Right lobe of liver (tissue), 6 donors: ENCODE data around the gene PHGDH. TPM values are rescaled to one million over a fixed set of nuclear protein-coding genes. Genes with fewer than 3 reads are reported as not detected.

Experiments
- ATAC-seq, 4 donors: fragments of 200-7000 bp; cut with Tn5 transposase; one replicate each; pipeline ENCODE4 v1.9.1; 2020; ENCODE audit warnings: mild to moderate bottlenecking in 4 of 4, moderate library complexity in 4 of 4
- DNase-seq, 3 donors: peaks; one replicate each; pipeline ENCODE4 v3.0.0-alpha.2; 2020
- H3K27ac ChIP-seq, 3 donors: fragments of 200-600 bp; one replicate each; pipeline ENCODE4 v1.8.0; 2022
- H3K27me3 ChIP-seq, 2 donors: fragments of 200-600 bp; one replicate each; pipeline ENCODE4 v1.8.0; 2022
- H3K36me3 ChIP-seq, 4 donors: fragments of 200-600 bp; sonication (generic) in 1 of 4; one replicate each; pipeline versions ENCODE4 v1.5.1 to v1.8.0; 2017 to 2022; ENCODE audit warnings: control low read depth in 1 of 4
- H3K4me1 ChIP-seq, 4 donors: fragments of 200-600 bp; sonication (generic) in 1 of 4; one replicate each; pipeline versions ENCODE4 v1.5.1 to v1.8.0; 2017 to 2022; ENCODE audit warnings: control low read depth in 1 of 4
- H3K4me3 ChIP-seq, 3 donors: fragments of 200-600 bp; one replicate each; pipeline ENCODE4 v1.8.0; 2022
- H3K9me3 ChIP-seq, 4 donors: fragments of 200-600 bp; sonication (generic) in 1 of 4; one replicate each; pipeline versions ENCODE4 v1.5.1 to v1.8.0; 2017 to 2022; ENCODE audit warnings: control low read depth in 1 of 4
- POLR2A ChIP-seq: fragments of 450-650 bp; IDR thresholded peaks from one replicate; pipeline ENCODE4 v1.6.1; 2017; ENCODE audit warnings: antibody characterized with exemption, mild to moderate bottlenecking
- WGBS: methylation state at CpG from one replicate; pipeline ENCODE4 v1.1.6; 2018; ENCODE audit warnings: low coverage, low lambda C conversion rate; ENCODE audit not compliant: insufficient coverage; ENCODE audit errors: missing lambda C conversion rate; 5-methylcytosine and 5-hydroxymethylcytosine counted together
- intact Hi-C, 2 donors: fragments of 100-400 bp; cut with DNase I; formaldehyde crosslinking; loops; one replicate each; pipeline versions ENCODE4 v1.11.2 to v1.14.1; 2022
- total RNA-seq, 6 experiments: library from RNA; depleted of rRNA in 2 of 6; stranded (reverse); fragments of >200 nt in 2 of 6; fragmentation: NEBNext Ultra II Directional in 3 of 6; extraction: Animal tissue kit (Norgen Biotek cat#: 25700) in 3 of 6; gene quantifications; one replicate each; pipeline versions ENCODE4 v1.1.0 to v1.2.4, GENCODE V29; 2016 to 2023
- TF ChIP-seq, protein P1 (sequence below), 4 donors: fragments of 200-600 bp in 3 of 4; fragments of 450-650 bp in 1 of 4; IDR thresholded peaks; one replicate each; pipeline versions ENCODE4 v1.5.1 to v1.8.0; 2016 to 2022; ENCODE audit warnings: antibody characterized with exemption in 4 of 4, mild to moderate bottlenecking in 2 of 4
- donor health status: DM: no; HTN: yes; CAD: no.
- donor health status: DM: no; HTN: no; CAD: no.
- donor health status: DM: no; HTN: no; CAD: no.
- donor health status: DM: no; HTN: yes; CAD: no.
- donor health status: DM: no; HTN: yes; CAD: no.

PHGDH gene
- total RNA-seq, 6 experiments from 2014 or later, result 51.2 to 151 (median 74.0) TPM

DNA sequence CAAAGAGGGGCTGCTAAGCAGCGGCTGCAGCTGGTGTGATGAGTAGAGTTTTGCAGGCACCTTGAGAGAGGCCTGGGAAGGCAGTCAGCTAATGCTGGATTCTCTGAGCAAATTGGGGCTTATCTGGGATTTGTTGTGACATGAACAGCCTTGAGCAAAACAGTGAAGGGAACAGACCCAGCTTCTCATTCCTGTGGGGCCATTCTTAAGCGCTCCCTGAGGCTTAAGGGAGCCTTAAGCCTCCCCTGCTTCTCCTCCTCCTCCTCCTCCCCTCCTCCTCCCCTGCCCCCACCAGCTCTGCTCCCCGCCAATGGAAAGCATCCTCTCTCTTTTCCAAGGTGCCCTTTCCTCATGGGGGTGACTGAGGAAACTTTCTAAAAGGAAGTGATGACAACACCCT is 35.7 kb downstream of the PHGDH start:
- Histone ChIP-seq H3K36me3 (peaks cover 0 to 48% (median 15%) of the 10 kb centered on the region in 4 donors), H3K4me1 (peaks cover 0 to 52% (median 14%) of the 10 kb centered on the region in 4 donors), H3K27ac (peak overlapping the region in 1 of 3 donors; percentile 47), H3K27me3 (no peaks in the 10 kb centered on the region), H3K9me3 (no peaks in the 10 kb centered on the region), H3K4me3 (no peak overlapping the region)
- DNase-seq (no peak), ATAC-seq (no peak)
- WGBS, result 80% methylated on average over 2 of the region's 3 CpGs
- intact Hi-C loops, result loop anchor here in 1 of 2 donors (10.0 kb wide), 1 partner anchor 127 kb away; no protein-coding TSS in a partner anchor
- no peak for TF ChIP-seq POLR2A
- TF ChIP-seq, protein P1, sequence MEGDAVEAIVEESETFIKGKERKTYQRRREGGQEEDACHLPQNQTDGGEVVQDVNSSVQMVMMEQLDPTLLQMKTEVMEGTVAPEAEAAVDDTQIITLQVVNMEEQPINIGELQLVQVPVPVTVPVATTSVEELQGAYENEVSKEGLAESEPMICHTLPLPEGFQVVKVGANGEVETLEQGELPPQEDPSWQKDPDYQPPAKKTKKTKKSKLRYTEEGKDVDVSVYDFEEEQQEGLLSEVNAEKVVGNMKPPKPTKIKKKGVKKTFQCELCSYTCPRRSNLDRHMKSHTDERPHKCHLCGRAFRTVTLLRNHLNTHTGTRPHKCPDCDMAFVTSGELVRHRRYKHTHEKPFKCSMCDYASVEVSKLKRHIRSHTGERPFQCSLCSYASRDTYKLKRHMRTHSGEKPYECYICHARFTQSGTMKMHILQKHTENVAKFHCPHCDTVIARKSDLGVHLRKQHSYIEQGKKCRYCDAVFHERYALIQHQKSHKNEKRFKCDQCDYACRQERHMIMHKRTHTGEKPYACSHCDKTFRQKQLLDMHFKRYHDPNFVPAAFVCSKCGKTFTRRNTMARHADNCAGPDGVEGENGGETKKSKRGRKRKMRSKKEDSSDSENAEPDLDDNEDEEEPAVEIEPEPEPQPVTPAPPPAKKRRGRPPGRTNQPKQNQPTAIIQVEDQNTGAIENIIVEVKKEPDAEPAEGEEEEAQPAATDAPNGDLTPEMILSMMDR (IDR thresholded peaks at IDR 0.05), result no peak

DNA sequence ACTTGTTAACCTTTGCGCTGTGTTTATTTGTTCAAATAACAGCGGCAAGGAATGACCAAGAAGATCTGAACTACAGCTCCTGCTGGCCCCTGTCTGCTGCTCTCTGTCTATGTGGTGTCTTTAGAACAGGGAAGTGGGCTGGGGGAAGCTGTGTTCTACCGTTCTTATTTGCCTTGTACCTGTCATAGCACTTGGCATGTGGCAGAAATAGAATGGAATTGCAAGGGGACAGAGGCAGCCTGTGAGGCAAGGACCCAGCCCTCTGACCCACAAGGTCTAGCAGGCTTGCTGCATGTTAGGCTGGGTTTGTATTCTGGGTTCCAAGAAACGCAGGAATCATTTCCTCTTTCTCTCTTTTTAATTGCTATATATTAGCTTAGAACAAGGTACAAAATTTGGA is 36.3 kb downstream of the PHGDH start:
- DNase-seq (no peak), ATAC-seq (no peak)
- intact Hi-C loops, result loop anchor here in 1 of 2 donors (10.0 kb wide), 1 partner anchor 127 kb away; no protein-coding TSS in a partner anchor
- Histone ChIP-seq H3K27ac (peak overlapping the region in 1 of 3 donors; percentile 47), H3K4me3 (no peak overlapping the region), H3K36me3 (peaks cover 0 to 53% (median 18%) of the 10 kb centered on the region in 4 donors), H3K4me1 (peaks cover 0 to 46% (median 12%) of the 10 kb centered on the region in 4 donors), H3K27me3 (no peaks in the 10 kb centered on the region), H3K9me3 (no peaks in the 10 kb centered on the region)
- TF ChIP-seq POLR2A, result no peak
- TF ChIP-seq, protein P1 (IDR thresholded peaks at IDR 0.05), result no peak
- WGBS, result 39% methylated on average over 4 of the region's 4 CpGs

DNA sequence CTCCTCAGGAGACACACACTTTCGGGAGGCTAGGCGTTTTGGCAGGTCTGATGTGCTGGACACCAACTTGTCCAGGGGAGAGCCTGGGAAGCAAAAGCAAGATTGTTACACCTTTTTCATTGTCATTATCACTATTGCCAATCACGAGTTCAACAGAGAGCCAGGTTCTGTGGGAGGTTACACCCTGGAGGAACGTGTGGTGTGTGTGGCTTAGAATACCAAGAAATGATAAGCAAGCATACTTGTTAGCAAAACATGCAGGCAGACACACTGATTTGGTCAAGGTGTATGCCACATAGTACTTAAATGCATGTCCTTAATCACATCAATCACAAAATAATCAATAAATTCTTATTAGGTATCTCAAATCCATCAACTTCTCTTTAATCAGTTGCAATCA is 40.9 kb downstream of the PHGDH start:
- no peak for ATAC-seq
- WGBS, result 67% methylated on average over 4 of the region's 4 CpGs
- H3K4me1 ChIP-seq, result peaks cover 0 to 11% (median 0%) of the 10 kb centered on the region in 4 donors
- intact Hi-C loops, result no loop called here
- no peak overlapping the region for H3K4me3 ChIP-seq
- no peaks in the 10 kb centered on the region for H3K9me3 ChIP-seq
- no peak for DNase-seq
- peaks cover 0 to 99% (median 38%) of the 10 kb centered on the region in 4 donors for H3K36me3 ChIP-seq
- no peaks in the 10 kb centered on the region for H3K27me3 ChIP-seq
- TF ChIP-seq, protein P1 (IDR thresholded peaks at IDR 0.05), result no peak
- TF ChIP-seq POLR2A, result no peak
- H3K27ac ChIP-seq, result no peak overlapping the region

DNA sequence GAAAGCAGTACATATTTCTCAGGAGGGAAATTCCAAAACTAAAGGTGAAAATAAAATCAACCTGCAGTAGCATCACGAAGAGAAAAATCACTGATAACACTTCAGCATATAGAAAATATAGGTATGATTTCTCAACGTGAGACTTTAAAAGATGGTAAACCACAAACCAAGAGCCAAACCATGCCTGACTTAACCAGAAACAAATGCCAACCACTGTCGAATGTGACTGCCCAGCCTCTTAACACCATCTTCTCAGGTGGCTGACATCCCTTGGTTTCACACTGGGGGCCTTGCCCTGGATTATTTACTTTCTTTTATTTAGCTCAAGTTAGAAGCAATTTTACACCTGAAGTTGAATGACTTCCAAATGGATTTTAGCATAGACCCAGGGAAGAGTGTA is 46.9 kb downstream of the PHGDH start:
- Histone ChIP-seq H3K36me3 (peaks cover 0 to 98% (median 44%) of the 10 kb centered on the region in 4 donors), H3K4me1 (peaks cover 0 to 11% (median 0%) of the 10 kb centered on the region in 4 donors), H3K4me3 (no peak overlapping the region), H3K27me3 (no peaks in the 10 kb centered on the region), H3K9me3 (no peaks in the 10 kb centered on the region), H3K27ac (no peak overlapping the region)
- ATAC-seq (no peak), DNase-seq (no peak)
- 44% methylated on average over 3 of the region's 3 CpGs for WGBS
- TF ChIP-seq, protein P1 (IDR thresholded peaks at IDR 0.05), result no peak
- TF ChIP-seq POLR2A, result no peak
- intact Hi-C loops, result no loop called here
